Ovary (tissue), 3 donors: ENCODE results near the gene NDUFA13.

Source experiments
- EP300 ChIP-seq: sonication (generic); formaldehyde crosslinking; IDR thresholded peaks from one replicate; pipeline ENCODE4 v1.6.1; 2017; ENCODE audit warnings: antibody characterized with exemption
- POLR2A ChIP-seq: fragments of 450-650 bp; IDR thresholded peaks from one replicate; pipeline ENCODE4 v1.6.1; 2017; ENCODE audit warnings: antibody characterized with exemption, mild to moderate bottlenecking, moderate library complexity
- TF ChIP-seq, protein P1 (sequence below), 3 donors: fragments of 450-650 bp in 2 of 3; fragments of 200-600 bp in 1 of 3; IDR thresholded peaks; one replicate each; pipeline versions ENCODE4 v1.5.1 to v1.8.0; 2016 to 2022; ENCODE audit warnings: antibody characterized with exemption in 3 of 3, mild to moderate bottlenecking in 1 of 3
- donor health status: DM: no; HTN: no; CAD: no.

- TF ChIP-seq, protein P1, sequence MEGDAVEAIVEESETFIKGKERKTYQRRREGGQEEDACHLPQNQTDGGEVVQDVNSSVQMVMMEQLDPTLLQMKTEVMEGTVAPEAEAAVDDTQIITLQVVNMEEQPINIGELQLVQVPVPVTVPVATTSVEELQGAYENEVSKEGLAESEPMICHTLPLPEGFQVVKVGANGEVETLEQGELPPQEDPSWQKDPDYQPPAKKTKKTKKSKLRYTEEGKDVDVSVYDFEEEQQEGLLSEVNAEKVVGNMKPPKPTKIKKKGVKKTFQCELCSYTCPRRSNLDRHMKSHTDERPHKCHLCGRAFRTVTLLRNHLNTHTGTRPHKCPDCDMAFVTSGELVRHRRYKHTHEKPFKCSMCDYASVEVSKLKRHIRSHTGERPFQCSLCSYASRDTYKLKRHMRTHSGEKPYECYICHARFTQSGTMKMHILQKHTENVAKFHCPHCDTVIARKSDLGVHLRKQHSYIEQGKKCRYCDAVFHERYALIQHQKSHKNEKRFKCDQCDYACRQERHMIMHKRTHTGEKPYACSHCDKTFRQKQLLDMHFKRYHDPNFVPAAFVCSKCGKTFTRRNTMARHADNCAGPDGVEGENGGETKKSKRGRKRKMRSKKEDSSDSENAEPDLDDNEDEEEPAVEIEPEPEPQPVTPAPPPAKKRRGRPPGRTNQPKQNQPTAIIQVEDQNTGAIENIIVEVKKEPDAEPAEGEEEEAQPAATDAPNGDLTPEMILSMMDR (IDR thresholded peaks at IDR 0.05) = no peak
- TF ChIP-seq EP300 (no peak), POLR2A (no peak)
These were observed 26.2 kb upstream of the NDUFA13 start for GRCh38 chr19:19489804-19490204.
